ENCODE measurements around the gene RYR3.

Gene RYR3

GRCh38 chr15:33304924-33305323 lies 5.8 kb upstream of the RYR3 start:
- no peak for TF ChIP-seq ZNF274 (IDR thresholded peaks at IDR 0.05; ENCODE audit: low read depth, low read length)

GRCh38 chr15:33309602-33310276 lies 1.0 kb upstream of the RYR3 start:
- TF ChIP-seq ZNF274 (IDR thresholded peaks at IDR 0.05; ENCODE audit: low read depth, low read length): no peak
- no peak overlapping the region for H3K4me3 ChIP-seq (ENCODE audit: low read length)

More at GRCh38 chr15:33304924-33305323, 5.8 kb upstream of the RYR3 start:
- H3K4me3 ChIP-seq (ENCODE audit: low read length): no peak overlapping the region

GRCh38 chr15:33311312-33311971 lies 675 bp downstream of the RYR3 start:
- no peak overlapping the region for H3K4me3 ChIP-seq (ENCODE audit: low read length)
- no peak for TF ChIP-seq ZNF274 (IDR thresholded peaks at IDR 0.05; ENCODE audit: low read depth, low read length)

GRCh38 chr15:33313491-33313890 lies 2.7 kb downstream of the RYR3 start:
- no peak for TF ChIP-seq ZNF274 (IDR thresholded peaks at IDR 0.05; ENCODE audit: low read depth, low read length)

GRCh38 chr15:33314069-33314468 lies 3.3 kb downstream of the RYR3 start:
- H3K4me3 ChIP-seq (ENCODE audit: low read length): no peak overlapping the region

More at GRCh38 chr15:33313491-33313890, 2.7 kb downstream of the RYR3 start:
- H3K4me3 ChIP-seq (ENCODE audit: low read length): no peak overlapping the region

GRCh38 chr15:33315044-33315443 lies 4.3 kb downstream of the RYR3 start:
- H3K4me3 ChIP-seq (ENCODE audit: low read length): no peak overlapping the region
- TF ChIP-seq ZNF274 (IDR thresholded peaks at IDR 0.05; ENCODE audit: low read depth, low read length): no peak

More at GRCh38 chr15:33314069-33314468, 3.3 kb downstream of the RYR3 start:
- no peak for TF ChIP-seq ZNF274 (IDR thresholded peaks at IDR 0.05; ENCODE audit: low read depth, low read length)

- no peak for TF ChIP-seq ZNF274 (IDR thresholded peaks at IDR 0.05; ENCODE audit: low read depth, low read length)
- H3K4me3 ChIP-seq (ENCODE audit: low read length): no peak overlapping the region
Measured at GRCh38 chr15:33317896-33318295, 7.1 kb downstream of the RYR3 start.

- TF ChIP-seq ZNF274 (IDR thresholded peaks at IDR 0.05; ENCODE audit: low read depth, low read length): no peak
Measured at GRCh38 chr15:33320017-33320416, 9.2 kb downstream of the RYR3 start.

GRCh38 chr15:33322091-33322490 lies 11.3 kb downstream of the RYR3 start:
- no peak overlapping the region for H3K4me3 ChIP-seq (ENCODE audit: low read length)
- TF ChIP-seq ZNF274 (IDR thresholded peaks at IDR 0.05; ENCODE audit: low read depth, low read length): no peak

More at GRCh38 chr15:33320017-33320416, 9.2 kb downstream of the RYR3 start:
- H3K4me3 ChIP-seq (ENCODE audit: low read length): no peak overlapping the region

GRCh38 chr15:33324609-33325008 lies 13.8 kb downstream of the RYR3 start:
- no peak for TF ChIP-seq ZNF274 (IDR thresholded peaks at IDR 0.05; ENCODE audit: low read depth, low read length)
- H3K4me3 ChIP-seq (ENCODE audit: low read length): no peak overlapping the region

- no peak overlapping the region for H3K4me3 ChIP-seq (ENCODE audit: low read length)
- TF ChIP-seq ZNF274 (IDR thresholded peaks at IDR 0.05; ENCODE audit: low read depth, low read length): no peak
Measured at GRCh38 chr15:33326908-33327307, 16.1 kb downstream of the RYR3 start.

- no peak for TF ChIP-seq ZNF274 (IDR thresholded peaks at IDR 0.05; ENCODE audit: low read depth, low read length)
- H3K4me3 ChIP-seq (ENCODE audit: low read length): no peak overlapping the region
Measured at GRCh38 chr15:33328106-33328505, 17.3 kb downstream of the RYR3 start.

- no peak overlapping the region for H3K4me3 ChIP-seq (ENCODE audit: low read length)
- no peak for TF ChIP-seq ZNF274 (IDR thresholded peaks at IDR 0.05; ENCODE audit: low read depth, low read length)
Measured at GRCh38 chr15:33329457-33329856, 18.7 kb downstream of the RYR3 start.

GRCh38 chr15:33330931-33331330 lies 20.2 kb downstream of the RYR3 start:
- no peak overlapping the region for H3K4me3 ChIP-seq (ENCODE audit: low read length)
- TF ChIP-seq ZNF274 (IDR thresholded peaks at IDR 0.05; ENCODE audit: low read depth, low read length): no peak

- no peak overlapping the region for H3K4me3 ChIP-seq (ENCODE audit: low read length)
- no peak for TF ChIP-seq ZNF274 (IDR thresholded peaks at IDR 0.05; ENCODE audit: low read depth, low read length)
Measured at GRCh38 chr15:33341953-33342352, 31.2 kb downstream of the RYR3 start.
